Keratinocyte (primary cell): ENCODE results near the gene EIF6. TPM values are rescaled to one million over a fixed set of nuclear protein-coding genes. Genes with fewer than 3 reads are reported as not detected.
"Not testable (repeated sequence)": the region's sequence is repeated elsewhere in the genome, so short reads cannot be mapped to it uniquely, and the experiment has no call there.

Experiments
- DNase-seq: peaks from one replicate; pipeline ENCODE4 v3.0.0-alpha.2; 2011; ENCODE audit warnings: low read depth, missing footprints, low spot score
- FAIRE-seq: peaks from 2 replicates; lab custom pipeline; 2011; peaks lifted over from hg19 to GRCh38; lab: Jason Lieb, UNC
- H2AFZ ChIP-seq: 2 replicates; pipeline ENCODE4 v1.6.0; 2012; ENCODE audit warnings: low read length, control low read depth, inconsistent platforms; ENCODE audit not compliant: control insufficient read depth
- H3K27ac ChIP-seq: 2 replicates; pipeline ENCODE4 v1.5.1; 2011; ENCODE audit warnings: low read length; ENCODE audit not compliant: control insufficient read depth, insufficient read depth
- H3K27me3 ChIP-seq: 3 replicates; pipeline ENCODE4 v1.6.0; 2011; ENCODE audit warnings: low read length; ENCODE audit not compliant: control insufficient read depth, insufficient read depth; ENCODE audit errors: extremely low read depth
- H3K36me3 ChIP-seq, 2 experiments: 2 replicates in 1 of 2; 3 replicates in 1 of 2; pipeline ENCODE4 v1.5.1; 2011; ENCODE audit warnings: low read length in 2 of 2, mild to moderate bottlenecking in 1 of 2; ENCODE audit not compliant: control insufficient read depth in 2 of 2, insufficient read depth in 2 of 2; ENCODE audit errors: extremely low read depth in 1 of 2
- H3K4me1 ChIP-seq: 3 replicates; pipeline ENCODE4 v1.5.1; 2011; ENCODE audit warnings: low read length; ENCODE audit not compliant: control insufficient read depth, insufficient read depth; ENCODE audit errors: extremely low read depth
- H3K4me2 ChIP-seq: 3 replicates; pipeline ENCODE4 v1.6.0; 2011; ENCODE audit warnings: low read depth, low read length; ENCODE audit not compliant: control insufficient read depth, insufficient read depth; ENCODE audit errors: extremely low read depth
- H3K4me3 ChIP-seq, 3 experiments: fragments of 200-600 bp in 1 of 3; sonication (generic) in 1 of 3; 2 replicates in 2 of 3; 3 replicates in 1 of 3; pipeline ENCODE4 v1.5.1; 2011 to 2016; ENCODE audit warnings: low read length in 3 of 3, mild to moderate bottlenecking in 3 of 3, control low read depth in 2 of 3, inconsistent platforms in 1 of 3, low read depth in 1 of 3, mixed read lengths in 1 of 3, mixed run types in 1 of 3, moderate library complexity in 1 of 3; ENCODE audit not compliant: control insufficient read depth in 2 of 3, insufficient read depth in 2 of 3; ENCODE audit errors: extremely low read depth in 1 of 3
- H3K79me2 ChIP-seq: 2 replicates; pipeline ENCODE4 v1.6.0; 2012; ENCODE audit warnings: low read length; ENCODE audit not compliant: control insufficient read depth, insufficient read depth
- H3K9ac ChIP-seq: 3 replicates; pipeline ENCODE4 v1.6.0; 2011; ENCODE audit warnings: low read length; ENCODE audit not compliant: control insufficient read depth, insufficient read depth; ENCODE audit errors: extremely low read depth
- H3K9me1 ChIP-seq: 3 replicates; pipeline ENCODE4 v1.6.0; 2011; ENCODE audit warnings: low read length; ENCODE audit not compliant: control insufficient read depth, insufficient read depth; ENCODE audit errors: extremely low read depth
- H3K9me3 ChIP-seq: 2 replicates; pipeline ENCODE4 v1.5.1; 2012; ENCODE audit warnings: low read depth, low read length; ENCODE audit not compliant: control insufficient read depth
- H4K20me1 ChIP-seq: 3 replicates; pipeline ENCODE4 v1.6.0; 2011; ENCODE audit warnings: low read length; ENCODE audit not compliant: control insufficient read depth, insufficient read depth; ENCODE audit errors: extremely low read depth
- CTCF ChIP-seq, 3 experiments: IDR thresholded peaks in 1 of 3; conservative IDR thresholded peaks in 1 of 3; optimal IDR thresholded peaks in 1 of 3; 2 replicates in 2 of 3; 3 replicates in 1 of 3; pipeline versions ENCODE3 to v1.5.1; 2011; ENCODE audit warnings: low read length in 3 of 3, mild to moderate bottlenecking in 3 of 3, moderate library complexity in 2 of 3, control low read depth in 1 of 3, inconsistent platforms in 1 of 3; ENCODE audit not compliant: insufficient read depth in 2 of 3; ENCODE audit errors: extremely low read depth in 1 of 3
- EZH2 ChIP-seq: IDR thresholded peaks from one replicate; pipeline ENCODE4 v1.6.1; 2012; ENCODE audit warnings: inconsistent platforms, mild to moderate bottlenecking, low read length, moderate library complexity
- dilution Hi-C: fragments of 300-500 bp; cut with MboI; formaldehyde crosslinking; loops from one replicate; pipeline ENCODE4 v1.7.0; 2020; ENCODE audit warnings: low sequenced_read_pairs; ENCODE audit not compliant: extremely low pct_ligation_motif_present
- polyA plus RNA-seq, 5 experiments: library from polyadenylated mRNA; depleted of rRNA in 3 of 5; stranded (reverse) in 3 of 5; stranded (forward) in 1 of 5; unstranded in 1 of 5; fragments of >200 nt; gene quantifications; 1 replicate in 1 of 5; 2 replicates in 3 of 5; 3 replicates in 1 of 5; pipeline versions ENCODE4 v1.2.1 to v1.2.3, GENCODE V29; 2011 to 2012; ENCODE audit warnings: missing spikeins in 2 of 5, low read depth in 1 of 5, low replicate concordance in 1 of 5

EIF6 gene
- polyA plus RNA-seq, 1 donor (not counting 4 experiments of a cell fraction or from before 2014, with no cell fraction given): 206 TPM

GRCh38 chr20:35264755-35265154 lies 19.8 kb downstream of the EIF6 start:
- H3K9me1 ChIP-seq: no peaks in the 10 kb centered on the region
- H3K27ac ChIP-seq: no peak overlapping the region
- no peak overlapping the region for H3K4me3 ChIP-seq
- no peaks in the 10 kb centered on the region for H3K9me3 ChIP-seq
- H3K79me2 ChIP-seq: no peaks in the 10 kb centered on the region
- no peaks in the 10 kb centered on the region for H3K27me3 ChIP-seq
- H2AFZ ChIP-seq: no peak overlapping the region
- DNase-seq (no peak), FAIRE-seq (no peak)
- dilution Hi-C loops: loop anchor here (5.0 kb wide), 1 partner anchor 72 kb away; no protein-coding TSS in a partner anchor
- H4K20me1 ChIP-seq: no peaks in the 10 kb centered on the region
- peaks cover 0 to 12% of the 10 kb centered on the region in 2 experiments for H3K36me3 ChIP-seq
- no peaks in the 10 kb centered on the region for H3K4me1 ChIP-seq
- H3K4me2 ChIP-seq: no peak overlapping the region
- no peak overlapping the region for H3K9ac ChIP-seq
- TF ChIP-seq EZH2 (no peak), CTCF (optimal IDR thresholded peaks at IDR 0.05 in 1 of 3, IDR thresholded peaks at IDR 0.05 in 1 of 3, conservative IDR thresholded peaks at IDR 0.05 in 1 of 3; ENCODE audit: extremely low read depth in 1 of 3, insufficient read depth in 2 of 3, low read length in 3 of 3) (peak in 1 of 3 experiments; percentile 46)

- no peak overlapping the region for H3K4me3 ChIP-seq
- no peaks in the 10 kb centered on the region for H3K4me1 ChIP-seq
- DNase-seq (no peak), FAIRE-seq (no peak)
- no peak overlapping the region for H2AFZ ChIP-seq
- TF ChIP-seq EZH2 (no peak), CTCF (optimal IDR thresholded peaks at IDR 0.05 in 1 of 3, IDR thresholded peaks at IDR 0.05 in 1 of 3, conservative IDR thresholded peaks at IDR 0.05 in 1 of 3; ENCODE audit: extremely low read depth in 1 of 3, insufficient read depth in 2 of 3, low read length in 3 of 3) (no peak)
- no peaks in the 10 kb centered on the region for H3K9me3 ChIP-seq
- H3K4me2 ChIP-seq: no peak overlapping the region
- peaks cover 0 to 12% of the 10 kb centered on the region in 2 experiments for H3K36me3 ChIP-seq
- no peak overlapping the region for H3K27ac ChIP-seq
- H3K9me1 ChIP-seq: no peaks in the 10 kb centered on the region
- H3K79me2 ChIP-seq: no peaks in the 10 kb centered on the region
- H3K27me3 ChIP-seq: no peaks in the 10 kb centered on the region
- H4K20me1 ChIP-seq: no peaks in the 10 kb centered on the region
- dilution Hi-C loops: loop anchor here (5.0 kb wide), 1 partner anchor 71 kb away; no protein-coding TSS in a partner anchor
- no peak overlapping the region for H3K9ac ChIP-seq
These were observed 20.8 kb downstream of the EIF6 start for GRCh38 chr20:35263532-35264341.

- peaks cover 0 to 10% of the 10 kb centered on the region in 2 experiments for H3K36me3 ChIP-seq
- H3K9ac ChIP-seq, H3K9me3 ChIP-seq, H3K4me1 ChIP-seq, DNase-seq, H3K4me3 ChIP-seq, H3K27ac ChIP-seq, H3K9me1 ChIP-seq, H2AFZ ChIP-seq, H4K20me1 ChIP-seq, H3K4me2 ChIP-seq, H3K27me3 ChIP-seq, FAIRE-seq, H3K79me2 ChIP-seq: not testable (repeated sequence)
- dilution Hi-C loops: loop anchor here (5.0 kb wide), 1 partner anchor 71 kb away; no protein-coding TSS in a partner anchor
These were observed 21.6 kb downstream of the EIF6 start for GRCh38 chr20:35262731-35263531.
